Heart right ventricle (tissue), 16 donors: Measurements from ENCODE around the gene DIRAS1. TPM values are rescaled to one million over a fixed set of nuclear protein-coding genes. Genes with fewer than 3 reads are reported as not detected.
A peak's percentile ranks its signal among the peaks of the same experiment; 100 is the strongest.

ENCODE experiments used
- ATAC-seq, 8 donors: fragments of 200-7000 bp; cut with Tn5 transposase; one replicate each; pipeline ENCODE4 v1.9.1; 2020; ENCODE audit warnings: mild to moderate bottlenecking in 8 of 8, moderate library complexity in 8 of 8, moderate number of reproducible peaks in 1 of 8
- DNase-seq, 2 donors: peaks; one replicate each; pipeline ENCODE4 v3.0.0-alpha.2; 2020
- H3K27ac ChIP-seq, 10 donors: fragments of 200-600 bp; sonication (generic) in 2 of 10; one replicate each; pipeline versions ENCODE4 v1.5.0 to v1.8.0; 2020 to 2022; ENCODE audit warnings: mild to moderate bottlenecking in 3 of 10
- H3K27me3 ChIP-seq, 7 donors: fragments of 200-600 bp; one replicate each; pipeline ENCODE4 v1.8.0; 2021 to 2022; ENCODE audit warnings: mild to moderate bottlenecking in 2 of 7
- H3K36me3 ChIP-seq, 9 donors: fragments of 200-600 bp; sonication (generic) in 1 of 9; one replicate each; pipeline versions ENCODE4 v1.5.0 to v1.8.0; 2020 to 2022; ENCODE audit warnings: mild to moderate bottlenecking in 2 of 9
- H3K4me1 ChIP-seq, 9 donors: fragments of 200-600 bp; sonication (generic) in 1 of 9; one replicate each; pipeline versions ENCODE4 v1.5.0 to v1.8.0; 2020 to 2022; ENCODE audit warnings: mild to moderate bottlenecking in 4 of 9
- H3K4me3 ChIP-seq, 10 donors: fragments of 200-600 bp; sonication (generic) in 2 of 10; one replicate each; pipeline versions ENCODE4 v1.5.0 to v1.8.0; 2020 to 2022; ENCODE audit warnings: mild to moderate bottlenecking in 7 of 10, moderate library complexity in 2 of 10
- H3K9me3 ChIP-seq, 11 donors: fragments of 200-600 bp in 10 of 11; sonication (generic) in 2 of 11; one replicate each; pipeline versions ENCODE4 v1.5.0 to v1.8.0; 2013 to 2022; ENCODE audit warnings: mild to moderate bottlenecking in 2 of 11, control low read depth in 1 of 11, moderate library complexity in 1 of 11
- WGBS, 2 donors: extraction: QIAGEN DNeasy Blood & Tissue Kit; methylation state at CpG; one replicate each; pipeline ENCODE4 v1.1.7; 2013; ENCODE audit warnings: inconsistent platforms in 1 of 2; 5-methylcytosine and 5-hydroxymethylcytosine counted together
- intact Hi-C, 10 donors: fragments of 100-400 bp; cut with DNase I; formaldehyde crosslinking; loops; one replicate each; pipeline versions ENCODE4 v1.11.1 to v1.14.2; 2022
- polyA plus RNA-seq, 2 donors: library from polyadenylated mRNA; stranded (reverse); fragments of 200-250 nt; gene quantifications; one replicate each; pipeline ENCODE4 v1.2.3, GENCODE V29; 2013
- total RNA-seq, 10 donors: library from RNA; stranded (reverse); fragmentation: NEBNext Ultra II Directional in 3 of 10; extraction: Animal tissue kit (Norgen Biotek cat#: 25700) in 3 of 10; gene quantifications; one replicate each; pipeline versions ENCODE4 v1.2.1 to v1.2.4, GENCODE V29; 2021 to 2023
- TF ChIP-seq, protein P1 (sequence below), 9 donors: fragments of 200-600 bp; sonication (generic) in 2 of 9; IDR thresholded peaks; one replicate each; pipeline versions ENCODE4 v1.5.0 to v1.8.0; 2021 to 2022; ENCODE audit warnings: antibody characterized with exemption in 9 of 9, mild to moderate bottlenecking in 5 of 9, moderate library complexity in 1 of 9
- donor health status: Arrhythmogenic right ventricular cardiomyopathy.
- donor health status: ischemic (EF 13 %, LVEDD 7.1; RV severe dilation, severe dysfunction).
- donor health status: healthy with polysubstance abuse.
- donor health status: DM: no; HTN: yes; CAD: no.
- donor health status: DM: no; HTN: no; CAD: no.
- donor health status: ischemic (EF 25% LVEDD 6.9; RV normal size, moderate dysfunction).
- donor health status: ischemic (EF 25% LVEDD 5.7; RV mildly dilated, moderate dysfunction).
- donor health status: healthy.
- donor health status: DM: yes; HTN: yes; CAD: no.
- donor health status: Ischemic cardiomyopathy.
- donor health status: ischemic (EF 35%, LVEDD 5.7; RV mildly dilated, moderate dysfunction).
- donor health status: nonischemic (EF 11% LVEDD 7.7; RV severe dilation, severe dysfunction).
- donor health status: DM: yes; HTN: yes; CAD: no.
- donor health status: PGD.
- donor health status: ischemic (EF 29% LVEDD 5.4; RV normal size, mild dysfunction).
- donor health status: nonischemic (EF 23%, LVEDD 6.1; RV moderate dilation, normal function).

The DIRAS1 gene
- total and polyA plus RNA-seq, 12 donors, result 63.7 to 381 (median 157) TPM

DNA sequence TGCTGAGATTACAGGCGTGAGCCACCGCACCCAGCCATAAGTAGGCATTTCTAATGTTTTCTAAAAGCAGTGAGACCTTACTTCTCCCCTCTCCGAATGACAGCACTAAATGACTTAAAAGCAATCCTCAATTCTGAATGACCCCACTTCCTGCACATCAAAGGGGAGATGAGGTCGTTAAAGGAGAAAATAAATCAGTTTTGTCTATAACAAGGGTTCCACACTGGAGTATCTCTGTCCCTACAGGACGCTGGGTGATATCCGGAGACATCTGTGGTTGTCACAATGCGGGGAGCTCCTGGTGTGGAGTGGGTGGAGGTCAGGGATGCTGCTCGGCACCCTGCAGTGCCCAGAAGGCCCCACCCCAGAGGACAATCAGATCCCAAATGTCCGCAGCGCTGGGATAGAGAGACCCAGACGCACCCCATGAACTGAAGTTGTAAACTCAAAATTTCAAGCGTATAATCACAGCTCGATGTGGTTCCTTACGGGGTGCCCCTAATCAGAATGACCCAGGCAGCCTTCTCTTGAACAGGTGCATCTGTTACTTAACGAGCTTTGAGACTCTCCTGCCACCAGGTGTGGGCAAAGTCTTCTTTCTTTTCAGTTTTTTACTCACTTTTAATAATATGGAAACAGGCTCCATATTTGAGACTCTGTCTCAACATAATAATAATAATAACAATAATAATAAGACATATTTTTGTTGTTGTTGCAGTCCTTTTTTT lies 21.6 kb downstream of the DIRAS1 start:
- intact Hi-C loops, result loop anchor here in 1 of 10 donors (5.0 kb wide), 1 partner anchor 37 kb away; no protein-coding TSS in a partner anchor
- H3K4me3 ChIP-seq, result no peak overlapping the region
- H3K27me3 ChIP-seq, result peaks cover 0 to 1% (median 0%) of the 10 kb centered on the region in 7 donors
- H3K36me3 ChIP-seq, result no peaks in the 10 kb centered on the region
- peaks cover 2 to 32% (median 17%) of the 10 kb centered on the region in 9 donors for H3K4me1 ChIP-seq
- DNase-seq, result no peak
- TF ChIP-seq, protein P1, sequence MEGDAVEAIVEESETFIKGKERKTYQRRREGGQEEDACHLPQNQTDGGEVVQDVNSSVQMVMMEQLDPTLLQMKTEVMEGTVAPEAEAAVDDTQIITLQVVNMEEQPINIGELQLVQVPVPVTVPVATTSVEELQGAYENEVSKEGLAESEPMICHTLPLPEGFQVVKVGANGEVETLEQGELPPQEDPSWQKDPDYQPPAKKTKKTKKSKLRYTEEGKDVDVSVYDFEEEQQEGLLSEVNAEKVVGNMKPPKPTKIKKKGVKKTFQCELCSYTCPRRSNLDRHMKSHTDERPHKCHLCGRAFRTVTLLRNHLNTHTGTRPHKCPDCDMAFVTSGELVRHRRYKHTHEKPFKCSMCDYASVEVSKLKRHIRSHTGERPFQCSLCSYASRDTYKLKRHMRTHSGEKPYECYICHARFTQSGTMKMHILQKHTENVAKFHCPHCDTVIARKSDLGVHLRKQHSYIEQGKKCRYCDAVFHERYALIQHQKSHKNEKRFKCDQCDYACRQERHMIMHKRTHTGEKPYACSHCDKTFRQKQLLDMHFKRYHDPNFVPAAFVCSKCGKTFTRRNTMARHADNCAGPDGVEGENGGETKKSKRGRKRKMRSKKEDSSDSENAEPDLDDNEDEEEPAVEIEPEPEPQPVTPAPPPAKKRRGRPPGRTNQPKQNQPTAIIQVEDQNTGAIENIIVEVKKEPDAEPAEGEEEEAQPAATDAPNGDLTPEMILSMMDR (IDR thresholded peaks at IDR 0.05), result no peak
- whole genome bisulfite sequencing, 2 donors, result 81% methylated on average over 15 of the region's 15 CpGs
- no peak overlapping the region for H3K27ac ChIP-seq
- H3K9me3 ChIP-seq, result no peaks in the 10 kb centered on the region
- ATAC-seq, result no peak

DNA sequence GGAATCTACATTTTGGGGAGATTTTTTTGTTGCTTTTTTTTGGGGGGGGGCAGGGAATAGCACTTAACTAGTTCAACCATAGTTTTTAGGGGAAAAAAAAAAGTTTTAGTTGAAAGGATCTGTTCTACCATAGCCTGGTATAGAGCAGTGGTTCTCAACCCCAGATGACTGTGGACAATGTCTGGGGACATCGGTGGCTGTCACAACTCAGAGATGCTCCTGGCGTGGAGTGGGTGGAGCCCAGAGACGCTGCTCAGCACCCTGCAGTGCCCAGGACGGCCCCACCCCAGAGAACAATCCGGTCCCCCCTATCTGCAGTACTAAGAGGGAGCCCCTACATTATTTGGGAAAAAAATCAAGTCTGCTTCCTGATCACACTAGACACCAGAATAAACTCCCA lies 27.0 kb downstream of the DIRAS1 start:
- ATAC-seq (peak in 3 of 8 donors; percentile 19 to 61 (median 54)), DNase-seq (no peak)
- H3K9me3 ChIP-seq, result no peaks in the 10 kb centered on the region
- peaks cover 0 to 34% (median 18%) of the 10 kb centered on the region in 9 donors for H3K4me1 ChIP-seq
- intact Hi-C loops, result no loop called here
- H3K27ac ChIP-seq, result peak overlapping the region in 8 of 10 donors; percentile 38 to 87 (median 85)
- no peak overlapping the region for H3K4me3 ChIP-seq
- WGBS, 2 donors, result 54 to 69% methylated on average over 5 of the region's 5 CpGs
- TF ChIP-seq, protein P1 (IDR thresholded peaks at IDR 0.05), result no peak
- H3K36me3 ChIP-seq, result peaks cover 0 to 4% (median 0%) of the 10 kb centered on the region in 9 donors
- H3K27me3 ChIP-seq, result no peaks in the 10 kb centered on the region

DNA sequence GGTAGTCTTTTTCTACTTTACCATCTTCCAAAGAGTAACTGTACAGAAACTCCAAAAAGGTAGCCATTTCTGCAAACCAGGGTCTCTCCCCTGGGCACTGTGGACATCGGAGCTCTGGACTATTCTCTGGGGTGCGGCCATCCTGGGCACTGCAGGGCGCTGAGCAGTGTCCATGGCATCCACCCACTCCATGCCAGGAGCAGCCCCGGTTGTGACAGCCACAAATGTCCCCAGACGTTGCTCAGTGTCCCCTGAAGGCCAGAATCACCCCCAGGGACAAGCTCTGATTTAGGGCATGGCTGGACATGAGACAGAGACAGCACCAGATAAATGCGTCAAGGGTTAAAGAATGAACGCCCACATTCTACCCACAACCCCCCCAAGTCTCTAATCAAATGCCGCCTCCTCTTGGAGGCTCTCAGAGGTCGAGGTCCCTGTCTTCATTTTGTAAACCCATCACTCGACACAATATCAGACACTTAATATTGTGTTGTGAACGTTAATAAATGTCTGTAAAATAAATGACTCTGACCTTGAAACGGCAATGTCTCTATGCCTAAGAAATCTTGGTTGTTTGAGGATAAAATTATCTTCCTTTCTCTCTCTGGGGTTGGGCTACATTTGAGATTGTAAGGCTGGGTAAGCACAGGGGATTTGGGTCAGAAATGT lies 27.5 kb downstream of the DIRAS1 start:
- intact Hi-C loops, result no loop called here
- DNase-seq (no peak), ATAC-seq (peak in 4 of 8 donors; percentile 35 to 50 (median 38))
- TF ChIP-seq, protein P1 (IDR thresholded peaks at IDR 0.05), result no peak
- Histone ChIP-seq H3K27me3 (no peaks in the 10 kb centered on the region), H3K36me3 (peaks cover 0 to 4% (median 0%) of the 10 kb centered on the region in 9 donors), H3K4me3 (no peak overlapping the region), H3K27ac (peak overlapping the region in 7 of 10 donors; percentile 48 to 87 (median 84)), H3K4me1 (peaks cover 0 to 34% (median 18%) of the 10 kb centered on the region in 9 donors), H3K9me3 (no peaks in the 10 kb centered on the region)
- 21 to 35% methylated on average over 12 of the region's 12 CpGs for WGBS, 2 donors

GRCh38 chr19:2691951-2692350 lies 29.2 kb downstream of the DIRAS1 start:
- TF ChIP-seq, protein P1 (IDR thresholded peaks at IDR 0.05), result no peak
- Histone ChIP-seq H3K36me3 (peaks cover 0 to 4% (median 0%) of the 10 kb centered on the region in 9 donors), H3K27ac (no peak overlapping the region), H3K4me3 (no peak overlapping the region), H3K4me1 (peaks cover 0 to 34% (median 18%) of the 10 kb centered on the region in 9 donors), H3K9me3 (no peaks in the 10 kb centered on the region), H3K27me3 (no peaks in the 10 kb centered on the region)
- 87 to 88% methylated on average over 9 of the region's 9 CpGs for WGBS, 2 donors
- intact Hi-C loops, result no loop called here
- ATAC-seq (no peak), DNase-seq (no peak)
